ENCODE data around the gene SLC25A39. TPM values are rescaled to one million over a fixed set of nuclear protein-coding genes. Genes with fewer than 3 reads are reported as not detected.

The SLC25A39 gene
- total and polyA plus RNA-seq, 9 of the 15 experiments (the other 6 are each of a cell fraction or from before 2014, with no cell fraction given), result 4.8 to 267 (median 140) TPM

DNA sequence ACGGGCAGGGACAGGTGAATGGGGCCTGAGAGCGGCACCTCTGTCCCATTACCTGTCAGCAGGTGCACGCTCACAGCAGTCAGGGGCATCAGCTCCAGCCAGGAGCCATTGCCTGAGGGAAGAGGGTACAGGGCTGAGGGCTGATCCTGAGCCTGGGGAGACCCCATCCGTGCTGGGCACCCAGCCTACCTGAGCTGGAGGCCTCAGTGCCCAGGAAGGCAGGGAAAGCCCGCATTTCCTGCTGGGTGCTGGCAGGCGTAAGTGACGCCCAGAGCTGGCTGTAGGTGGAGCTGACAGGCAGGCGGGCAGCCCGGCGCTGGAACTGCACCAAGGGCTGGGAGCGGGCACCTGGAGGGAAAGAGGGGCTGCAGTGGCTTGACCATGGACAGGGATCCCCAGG lies 31.6 kb upstream of the SLC25A39 start (continued):
- TF ChIP-seq, protein P1, sequence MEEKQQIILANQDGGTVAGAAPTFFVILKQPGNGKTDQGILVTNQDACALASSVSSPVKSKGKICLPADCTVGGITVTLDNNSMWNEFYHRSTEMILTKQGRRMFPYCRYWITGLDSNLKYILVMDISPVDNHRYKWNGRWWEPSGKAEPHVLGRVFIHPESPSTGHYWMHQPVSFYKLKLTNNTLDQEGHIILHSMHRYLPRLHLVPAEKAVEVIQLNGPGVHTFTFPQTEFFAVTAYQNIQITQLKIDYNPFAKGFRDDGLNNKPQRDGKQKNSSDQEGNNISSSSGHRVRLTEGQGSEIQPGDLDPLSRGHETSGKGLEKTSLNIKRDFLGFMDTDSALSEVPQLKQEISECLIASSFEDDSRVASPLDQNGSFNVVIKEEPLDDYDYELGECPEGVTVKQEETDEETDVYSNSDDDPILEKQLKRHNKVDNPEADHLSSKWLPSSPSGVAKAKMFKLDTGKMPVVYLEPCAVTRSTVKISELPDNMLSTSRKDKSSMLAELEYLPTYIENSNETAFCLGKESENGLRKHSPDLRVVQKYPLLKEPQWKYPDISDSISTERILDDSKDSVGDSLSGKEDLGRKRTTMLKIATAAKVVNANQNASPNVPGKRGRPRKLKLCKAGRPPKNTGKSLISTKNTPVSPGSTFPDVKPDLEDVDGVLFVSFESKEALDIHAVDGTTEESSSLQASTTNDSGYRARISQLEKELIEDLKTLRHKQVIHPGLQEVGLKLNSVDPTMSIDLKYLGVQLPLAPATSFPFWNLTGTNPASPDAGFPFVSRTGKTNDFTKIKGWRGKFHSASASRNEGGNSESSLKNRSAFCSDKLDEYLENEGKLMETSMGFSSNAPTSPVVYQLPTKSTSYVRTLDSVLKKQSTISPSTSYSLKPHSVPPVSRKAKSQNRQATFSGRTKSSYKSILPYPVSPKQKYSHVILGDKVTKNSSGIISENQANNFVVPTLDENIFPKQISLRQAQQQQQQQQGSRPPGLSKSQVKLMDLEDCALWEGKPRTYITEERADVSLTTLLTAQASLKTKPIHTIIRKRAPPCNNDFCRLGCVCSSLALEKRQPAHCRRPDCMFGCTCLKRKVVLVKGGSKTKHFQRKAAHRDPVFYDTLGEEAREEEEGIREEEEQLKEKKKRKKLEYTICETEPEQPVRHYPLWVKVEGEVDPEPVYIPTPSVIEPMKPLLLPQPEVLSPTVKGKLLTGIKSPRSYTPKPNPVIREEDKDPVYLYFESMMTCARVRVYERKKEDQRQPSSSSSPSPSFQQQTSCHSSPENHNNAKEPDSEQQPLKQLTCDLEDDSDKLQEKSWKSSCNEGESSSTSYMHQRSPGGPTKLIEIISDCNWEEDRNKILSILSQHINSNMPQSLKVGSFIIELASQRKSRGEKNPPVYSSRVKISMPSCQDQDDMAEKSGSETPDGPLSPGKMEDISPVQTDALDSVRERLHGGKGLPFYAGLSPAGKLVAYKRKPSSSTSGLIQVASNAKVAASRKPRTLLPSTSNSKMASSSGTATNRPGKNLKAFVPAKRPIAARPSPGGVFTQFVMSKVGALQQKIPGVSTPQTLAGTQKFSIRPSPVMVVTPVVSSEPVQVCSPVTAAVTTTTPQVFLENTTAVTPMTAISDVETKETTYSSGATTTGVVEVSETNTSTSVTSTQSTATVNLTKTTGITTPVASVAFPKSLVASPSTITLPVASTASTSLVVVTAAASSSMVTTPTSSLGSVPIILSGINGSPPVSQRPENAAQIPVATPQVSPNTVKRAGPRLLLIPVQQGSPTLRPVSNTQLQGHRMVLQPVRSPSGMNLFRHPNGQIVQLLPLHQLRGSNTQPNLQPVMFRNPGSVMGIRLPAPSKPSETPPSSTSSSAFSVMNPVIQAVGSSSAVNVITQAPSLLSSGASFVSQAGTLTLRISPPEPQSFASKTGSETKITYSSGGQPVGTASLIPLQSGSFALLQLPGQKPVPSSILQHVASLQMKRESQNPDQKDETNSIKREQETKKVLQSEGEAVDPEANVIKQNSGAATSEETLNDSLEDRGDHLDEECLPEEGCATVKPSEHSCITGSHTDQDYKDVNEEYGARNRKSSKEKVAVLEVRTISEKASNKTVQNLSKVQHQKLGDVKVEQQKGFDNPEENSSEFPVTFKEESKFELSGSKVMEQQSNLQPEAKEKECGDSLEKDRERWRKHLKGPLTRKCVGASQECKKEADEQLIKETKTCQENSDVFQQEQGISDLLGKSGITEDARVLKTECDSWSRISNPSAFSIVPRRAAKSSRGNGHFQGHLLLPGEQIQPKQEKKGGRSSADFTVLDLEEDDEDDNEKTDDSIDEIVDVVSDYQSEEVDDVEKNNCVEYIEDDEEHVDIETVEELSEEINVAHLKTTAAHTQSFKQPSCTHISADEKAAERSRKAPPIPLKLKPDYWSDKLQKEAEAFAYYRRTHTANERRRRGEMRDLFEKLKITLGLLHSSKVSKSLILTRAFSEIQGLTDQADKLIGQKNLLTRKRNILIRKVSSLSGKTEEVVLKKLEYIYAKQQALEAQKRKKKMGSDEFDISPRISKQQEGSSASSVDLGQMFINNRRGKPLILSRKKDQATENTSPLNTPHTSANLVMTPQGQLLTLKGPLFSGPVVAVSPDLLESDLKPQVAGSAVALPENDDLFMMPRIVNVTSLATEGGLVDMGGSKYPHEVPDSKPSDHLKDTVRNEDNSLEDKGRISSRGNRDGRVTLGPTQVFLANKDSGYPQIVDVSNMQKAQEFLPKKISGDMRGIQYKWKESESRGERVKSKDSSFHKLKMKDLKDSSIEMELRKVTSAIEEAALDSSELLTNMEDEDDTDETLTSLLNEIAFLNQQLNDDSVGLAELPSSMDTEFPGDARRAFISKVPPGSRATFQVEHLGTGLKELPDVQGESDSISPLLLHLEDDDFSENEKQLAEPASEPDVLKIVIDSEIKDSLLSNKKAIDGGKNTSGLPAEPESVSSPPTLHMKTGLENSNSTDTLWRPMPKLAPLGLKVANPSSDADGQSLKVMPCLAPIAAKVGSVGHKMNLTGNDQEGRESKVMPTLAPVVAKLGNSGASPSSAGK (IDR thresholded peaks at IDR 0.05), result no peak
- TF ChIP-seq ZBTB7A (IDR thresholded peaks at IDR 0.05; ENCODE audit: borderline replicate concordance, control insufficient read depth, low read depth, low read length) (no peak), SRF (CRISPR knock-in tag; IDR thresholded peaks at IDR 0.05) (no peak)
